Choroid plexus epithelial cell (primary cell): ENCODE results near the gene NCCRP1.

ENCODE experiments used
- DNase-seq: peaks from one replicate; pipeline ENCODE4 v3.0.0-alpha.2; 2010; ENCODE audit warnings: low read depth
- H3K4me3 ChIP-seq: 2 replicates; pipeline ENCODE4 v1.5.1; 2011; ENCODE audit warnings: low read depth, mild to moderate bottlenecking, control low read depth, low read length, moderate library complexity
- CTCF ChIP-seq: conservative IDR thresholded peaks from 2 replicates; pipeline ENCODE4 v1.5.1; 2011; ENCODE audit warnings: low read depth, mild to moderate bottlenecking, control low read depth, inconsistent platforms, low read length, moderate library complexity

The NCCRP1 gene, protein sequence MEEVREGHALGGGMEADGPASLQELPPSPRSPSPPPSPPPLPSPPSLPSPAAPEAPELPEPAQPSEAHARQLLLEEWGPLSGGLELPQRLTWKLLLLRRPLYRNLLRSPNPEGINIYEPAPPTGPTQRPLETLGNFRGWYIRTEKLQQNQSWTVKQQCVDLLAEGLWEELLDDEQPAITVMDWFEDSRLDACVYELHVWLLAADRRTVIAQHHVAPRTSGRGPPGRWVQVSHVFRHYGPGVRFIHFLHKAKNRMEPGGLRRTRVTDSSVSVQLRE

DNA sequence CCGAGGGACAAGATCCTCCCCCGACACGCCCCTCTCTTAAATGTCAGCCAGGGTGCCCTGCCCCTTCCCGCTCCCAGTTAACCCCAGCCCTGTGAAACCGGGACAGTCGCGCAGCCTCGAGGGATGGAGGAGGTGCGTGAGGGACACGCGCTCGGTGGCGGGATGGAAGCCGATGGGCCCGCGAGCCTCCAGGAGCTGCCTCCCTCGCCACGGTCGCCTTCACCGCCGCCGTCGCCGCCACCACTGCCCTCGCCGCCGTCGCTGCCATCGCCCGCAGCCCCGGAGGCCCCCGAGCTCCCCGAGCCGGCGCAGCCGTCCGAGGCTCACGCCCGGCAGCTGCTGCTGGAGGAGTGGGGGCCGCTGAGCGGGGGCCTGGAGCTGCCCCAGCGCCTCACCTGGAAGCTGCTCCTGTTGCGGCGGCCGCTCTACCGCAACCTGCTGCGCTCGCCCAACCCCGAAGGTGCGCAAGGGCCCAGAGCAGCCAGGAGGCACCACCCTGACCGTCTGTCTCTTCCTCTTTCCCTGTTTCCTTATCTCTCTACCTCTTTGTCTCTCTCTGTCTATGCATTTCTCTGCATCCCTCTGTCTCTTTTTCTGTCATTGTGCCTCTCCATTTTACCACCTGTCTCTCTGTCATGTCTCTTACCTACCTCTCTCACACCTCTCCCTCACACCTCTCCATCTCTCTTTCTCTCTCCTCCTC, at the start of gene NCCRP1:
Gene NCCRP1, plus strand, starts transcription at position 105 of the 703 bp plus-strand sequence. Its CDS starts 19 bp downstream, at position 124.
- no peak within 1 kb of the TSS for H3K4me3 ChIP-seq
- DNase-seq: no peak
- TF ChIP-seq CTCF: no peak

GRCh38 chr19:39147480-39147879, 49.3 kb upstream of the NCCRP1 start:
- TF ChIP-seq CTCF: no peak
- DNase-seq: no peak
- no peak overlapping the region for H3K4me3 ChIP-seq

DNA sequence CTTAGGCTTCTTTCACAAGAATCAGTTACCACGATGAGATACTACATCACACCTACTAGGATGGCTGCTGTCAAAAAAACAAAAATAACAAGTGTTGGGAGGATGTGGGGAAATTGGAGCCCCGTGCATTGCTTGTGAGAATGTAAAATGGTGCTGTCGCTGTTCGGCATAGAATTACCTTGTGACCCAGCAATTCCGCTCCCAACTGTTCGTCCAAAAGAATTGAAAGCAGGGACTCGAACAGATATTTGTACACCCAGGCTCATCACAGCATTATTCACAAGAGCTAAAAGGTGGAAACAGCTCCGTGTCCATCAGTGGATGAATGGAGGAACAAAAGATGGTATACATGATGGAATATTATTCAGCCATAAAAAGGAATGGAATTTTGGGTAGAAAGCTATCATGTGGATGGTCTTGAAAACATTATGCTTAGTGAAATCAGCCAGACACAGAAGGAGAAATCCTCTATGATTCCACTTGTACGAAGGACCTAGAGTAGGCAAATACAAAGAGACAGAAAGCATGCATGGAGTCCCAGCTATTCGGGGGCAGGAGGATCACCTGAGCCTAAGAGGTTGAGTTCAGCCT, 47.7 kb upstream of the NCCRP1 start:
- no peak overlapping the region for H3K4me3 ChIP-seq
- TF ChIP-seq CTCF: no peak
- DNase-seq: no peak

DNA sequence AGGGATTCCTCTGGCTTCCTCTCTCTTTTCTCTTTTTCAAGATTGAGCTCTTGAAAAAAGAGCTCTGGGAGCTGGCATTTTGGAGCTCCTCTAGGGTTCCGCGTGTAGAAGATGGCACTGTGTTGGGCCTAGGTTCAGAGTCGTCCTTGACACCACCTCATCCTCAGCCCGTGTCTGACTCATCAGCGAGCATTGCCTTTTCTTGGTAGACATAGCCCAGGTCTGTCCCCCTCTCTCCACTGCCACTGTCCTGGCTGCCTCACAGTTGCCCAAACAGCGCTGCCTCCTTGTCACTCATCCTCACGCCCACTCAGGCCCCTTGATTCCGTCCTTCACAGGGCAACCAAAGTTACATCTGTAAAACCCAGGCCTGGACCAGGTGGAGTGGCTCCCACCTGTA, 46.5 kb upstream of the NCCRP1 start:
- no peak for DNase-seq
- TF ChIP-seq CTCF: no peak
- no peak overlapping the region for H3K4me3 ChIP-seq

GRCh38 chr19:39150807-39151600, 45.8 kb upstream of the NCCRP1 start:
- H3K4me3 ChIP-seq: no peak overlapping the region
- DNase-seq: no peak
- no peak for TF ChIP-seq CTCF

DNA sequence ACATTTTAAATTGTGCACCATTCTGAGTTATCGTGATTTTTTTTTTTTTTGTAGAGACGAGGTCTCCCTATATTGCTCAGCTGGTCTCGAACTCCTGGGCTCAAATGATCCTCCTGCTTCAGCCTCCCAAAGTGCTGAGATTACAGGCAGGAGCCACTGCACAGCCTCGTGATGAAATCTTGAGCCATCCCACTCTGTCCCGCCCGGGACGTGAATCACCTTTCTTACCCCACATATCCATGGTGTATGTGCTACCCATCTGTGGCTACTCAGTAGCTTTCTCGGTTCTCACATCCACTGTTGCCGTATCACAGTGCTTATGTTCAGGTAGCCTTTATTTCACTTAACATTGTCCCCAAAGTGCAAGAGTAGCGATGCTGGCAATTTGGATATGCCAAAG, 44.7 kb upstream of the NCCRP1 start:
- no peak overlapping the region for H3K4me3 ChIP-seq
- no peak for DNase-seq
- TF ChIP-seq CTCF: no peak
